HepG2 (cell line): ENCODE data around the gene GALNT10. TPM values are rescaled to one million over a fixed set of nuclear protein-coding genes. Genes with fewer than 3 reads are reported as not detected.

ENCODE experiments used
- ASH2L ChIP-seq: fragments of 300-600, 200-600 bp; sonication (generic); IDR thresholded peaks from 2 replicates; pipeline ENCODE4 v1.7.0; 2017; ENCODE audit warnings: low read depth, mild to moderate bottlenecking, moderate library complexity, mixed read lengths, low read length; ENCODE audit not compliant: insufficient read length
- EED ChIP-seq: sonication (generic); formaldehyde crosslinking; IDR thresholded peaks from 2 replicates; pipeline ENCODE4 v1.5.0; 2020; ENCODE audit warnings: mild to moderate bottlenecking, missing genetic modification reagents
- MTA3 ChIP-seq: sonication (generic); formaldehyde crosslinking; IDR thresholded peaks from 2 replicates; pipeline ENCODE4 v1.4.0; 2020; ENCODE audit warnings: missing genetic modification reagents
- RNF219 ChIP-seq: sonication (generic); formaldehyde crosslinking; IDR thresholded peaks from 2 replicates; pipeline ENCODE4 v1.5.0; 2020; ENCODE audit warnings: mild to moderate bottlenecking, missing genetic modification reagents
- SALL1 ChIP-seq: sonication (generic); formaldehyde crosslinking; IDR thresholded peaks from 2 replicates; pipeline ENCODE4 v1.8.0; 2022; ENCODE audit warnings: mild to moderate bottlenecking, missing genetic modification reagents
- SMAD1 ChIP-seq: sonication (generic); formaldehyde crosslinking; IDR thresholded peaks from 2 replicates; pipeline ENCODE4 v1.4.0; 2020; ENCODE audit warnings: missing genetic modification reagents, low read depth, mild to moderate bottlenecking, borderline replicate concordance
- ZBTB10 ChIP-seq: sonication (generic); formaldehyde crosslinking; IDR thresholded peaks from 2 replicates; pipeline ENCODE4 v1.4.0; 2020; ENCODE audit warnings: missing genetic modification reagents, borderline replicate concordance
- ZBTB3 ChIP-seq: sonication (generic); formaldehyde crosslinking; IDR thresholded peaks from 2 replicates; pipeline ENCODE4 v1.4.0; 2020; ENCODE audit warnings: low read depth, mild to moderate bottlenecking, moderate library complexity, missing genetic modification reagents, borderline replicate concordance
- ZFP36 ChIP-seq: fragments of 150-350 bp; IDR thresholded peaks from 2 replicates; pipeline ENCODE4 v1.6.1; 2018; ENCODE audit warnings: borderline replicate concordance, low read length, low read depth; ENCODE audit not compliant: partially characterized antibody
- ZFP41 ChIP-seq: sonication (generic); formaldehyde crosslinking; IDR thresholded peaks from 2 replicates; pipeline ENCODE4 v1.4.0; 2020; ENCODE audit warnings: mild to moderate bottlenecking, missing genetic modification reagents, borderline replicate concordance
- ZNF101 ChIP-seq: sonication (generic); formaldehyde crosslinking; IDR thresholded peaks from 2 replicates; pipeline ENCODE4 v1.4.0; 2020; ENCODE audit warnings: mild to moderate bottlenecking, low read depth, missing genetic modification reagents, borderline replicate concordance
- ZNF543 ChIP-seq: sonication (generic); formaldehyde crosslinking; IDR thresholded peaks from 2 replicates; pipeline ENCODE4 v1.4.0; 2020; ENCODE audit warnings: mild to moderate bottlenecking, missing genetic modification reagents
- ZNF574 ChIP-seq: sonication (generic); formaldehyde crosslinking; IDR thresholded peaks from 2 replicates; pipeline ENCODE4 v1.4.0; 2020; ENCODE audit warnings: missing genetic modification reagents
- ZNF605 ChIP-seq: sonication (generic); formaldehyde crosslinking; IDR thresholded peaks from 2 replicates; pipeline ENCODE4 v1.8.0; 2022; ENCODE audit warnings: mild to moderate bottlenecking, missing genetic modification reagents
- ZNF674 ChIP-seq: sonication (generic); formaldehyde crosslinking; IDR thresholded peaks from 2 replicates; pipeline ENCODE4 v1.5.0; 2020; ENCODE audit warnings: low read depth, mild to moderate bottlenecking, missing genetic modification reagents
- ZSCAN22 ChIP-seq: sonication (generic); formaldehyde crosslinking; IDR thresholded peaks from 2 replicates; pipeline ENCODE4 v1.4.0; 2020; ENCODE audit warnings: mild to moderate bottlenecking, missing genetic modification reagents
- ZUFSP ChIP-seq: sonication (generic); formaldehyde crosslinking; IDR thresholded peaks from 2 replicates; pipeline ENCODE4 v1.9.0; 2021; ENCODE audit warnings: missing genetic modification reagents, mild to moderate bottlenecking, borderline replicate concordance
- polyA plus RNA-seq, 8 experiments: library from polyadenylated mRNA; depleted of rRNA in 3 of 8; stranded (reverse) in 7 of 8; unstranded in 1 of 8; fragments of >200 nt; fragmentation: Illumina TruSeq in 4 of 8; extraction: Trizol in 4 of 8; gene quantifications; 2 replicates each; pipeline versions ENCODE4 v1.2.1 to v1.2.3, GENCODE V29; 2011 to 2016; ENCODE audit warnings: low read depth in 4 of 8, missing spikeins in 1 of 8, mixed read lengths in 1 of 8; ENCODE audit not compliant: insufficient read depth in 1 of 8
- total RNA-seq, 5 experiments: library from RNA; depleted of rRNA; stranded (reverse); fragments of >200 nt; fragmentation: Illumina TruSeq; extraction: Trizol; gene quantifications; 2 replicates each; pipeline ENCODE4 v1.2.3, GENCODE V29; 2016; ENCODE audit warnings: low read depth in 1 of 5

The GALNT10 gene
- total and polyA plus RNA-seq, 2 of the 13 experiments (the other 11 are each of a cell fraction or from before 2014, with no cell fraction given) = 8.1 to 11.2 TPM

GRCh38 chr5:154446195-154447088, 255.9 kb downstream of the GALNT10 start (continued):
- TF ChIP-seq ZSCAN22 (CRISPR knock-in tag) (no peak), ZBTB3 (CRISPR knock-in tag) (no peak), EED (CRISPR knock-in tag) (peak; percentile 12; the same call in 1 of the 2 replicates), ZNF574 (CRISPR knock-in tag) (peak; percentile 14; the same call in 1 of the 2 replicates), ZNF543 (CRISPR knock-in tag) (no peak), ASH2L (peak; percentile 64), SMAD1 (0 out of 2 replicates have a peak, but pooled peaks have one; percentile 24), MTA3 (no peak), ZNF101 (no peak), SALL1 (CRISPR knock-in tag) (peak; percentile 17; the same call in 1 of the 2 replicates), ZNF605 (CRISPR knock-in tag) (no peak), ZNF674 (CRISPR knock-in tag) (no peak), ZFP36 (no peak), ZUFSP (no peak), RNF219 (CRISPR knock-in tag) (no peak), ZFP41 (no peak), ZBTB10 (CRISPR knock-in tag) (no peak; the same call in 1 of the 2 replicates)
